NB4 (cell line): Measurements from ENCODE around the gene RGS6.

ENCODE experiments used
- DNase-seq: peaks from one replicate; pipeline ENCODE4 v3.0.0; 2010; ENCODE audit warnings: low read depth
- H3K4me3 ChIP-seq: one replicate; pipeline ENCODE4 v1.5.1; 2011; ENCODE audit warnings: mild to moderate bottlenecking, low read depth, low read length, moderate library complexity
- CTCF ChIP-seq: IDR thresholded peaks from one replicate; pipeline ENCODE4 v1.5.1; 2012; ENCODE audit warnings: low read depth, low read length
- MAX ChIP-seq: IDR thresholded peaks from 2 replicates; pipeline ENCODE4 v1.6.1; 2011; ENCODE audit warnings: low read depth, low read length
- MYC ChIP-seq: IDR thresholded peaks from 2 replicates; pipeline ENCODE4 v1.6.1; 2011; ENCODE audit warnings: low read depth, low read length
- POLR2A ChIP-seq: IDR thresholded peaks from 2 replicates; pipeline ENCODE4 v1.6.1; 2011; ENCODE audit warnings: mild to moderate bottlenecking; ENCODE audit not compliant: insufficient read length; ENCODE audit errors: extremely low read depth

The RGS6 gene

GRCh38 chr14:72547999-72548398 lies 615.8 kb downstream of the RGS6 start:
- no peak for DNase-seq
- H3K4me3 ChIP-seq: no peak overlapping the region
- TF ChIP-seq CTCF (no peak), MAX (no peak), MYC (no peak), POLR2A (no peak)

GRCh38 chr14:72549026-72549425 lies 616.8 kb downstream of the RGS6 start:
- TF ChIP-seq MAX: no peak
- no peak for TF ChIP-seq CTCF
- TF ChIP-seq POLR2A: no peak
- no peak for TF ChIP-seq MYC
- no peak overlapping the region for H3K4me3 ChIP-seq
- DNase-seq: no peak

- H3K4me3 ChIP-seq: no peak overlapping the region
- TF ChIP-seq POLR2A: no peak
- no peak for TF ChIP-seq MYC
- TF ChIP-seq MAX: no peak
- no peak for TF ChIP-seq CTCF
- DNase-seq: no peak
Observed at GRCh38 chr14:72549854-72550253, 617.6 kb downstream of the RGS6 start.

- DNase-seq: no peak
- no peak overlapping the region for H3K4me3 ChIP-seq
- TF ChIP-seq POLR2A (no peak), CTCF (no peak), MAX (no peak), MYC (no peak)
Observed at GRCh38 chr14:72550513-72550912, 618.3 kb downstream of the RGS6 start.

GRCh38 chr14:72552236-72552635 lies 620.0 kb downstream of the RGS6 start:
- no peak overlapping the region for H3K4me3 ChIP-seq
- no peak for DNase-seq
- TF ChIP-seq MAX (no peak), CTCF (no peak), POLR2A (no peak), MYC (no peak)

- no peak for DNase-seq
- TF ChIP-seq CTCF: no peak
- TF ChIP-seq MYC: no peak
- TF ChIP-seq MAX: no peak
- TF ChIP-seq POLR2A: no peak
- no peak overlapping the region for H3K4me3 ChIP-seq
Observed at GRCh38 chr14:72553161-72553560, 620.9 kb downstream of the RGS6 start.
